Fibroblast of villous mesenchyme (primary cell): ENCODE results near the gene FGF1. TPM values are rescaled to one million over a fixed set of nuclear protein-coding genes. Genes with fewer than 3 reads are reported as not detected.

Experiments
- DNase-seq: peaks from one replicate; pipeline ENCODE4 v3.0.0-alpha.2; 2010; ENCODE audit warnings: low read depth
- H3K4me3 ChIP-seq: 2 replicates; pipeline ENCODE4 v1.5.1; 2011; ENCODE audit warnings: low read depth, mild to moderate bottlenecking, low read length
- CTCF ChIP-seq: IDR thresholded peaks from 2 replicates; pipeline ENCODE4 v1.5.1; 2012; ENCODE audit warnings: low read depth, mild to moderate bottlenecking, low read length; ENCODE audit not compliant: insufficient read depth
- total RNA-seq: library from RNA; depleted of rRNA; stranded (reverse); fragments of >200 nt; gene quantifications from 2 replicates; pipeline ENCODE4 v1.2.3, GENCODE V29; 2012

The FGF1 gene
- total RNA-seq, 1 donor: 16.0 TPM

- DNase-seq: peak; percentile 84
- H3K4me3 ChIP-seq: peak overlapping the region; percentile 70
- peak; percentile 85 for TF ChIP-seq CTCF
Observed at GRCh38 chr5:142713121-142713706, 27.3 kb upstream of the FGF1 start.

- TF ChIP-seq CTCF: no peak
- no peak for DNase-seq
- H3K4me3 ChIP-seq: no peak overlapping the region
Observed at GRCh38 chr5:142703153-142703552, 17.3 kb upstream of the FGF1 start.

- no peak for TF ChIP-seq CTCF
- no peak overlapping the region for H3K4me3 ChIP-seq
- no peak for DNase-seq
Observed at GRCh38 chr5:142701673-142702311, 15.9 kb upstream of the FGF1 start.

- H3K4me3 ChIP-seq: no peak overlapping the region
- no peak for TF ChIP-seq CTCF
- no peak for DNase-seq
Observed at GRCh38 chr5:142700566-142700965, 14.7 kb upstream of the FGF1 start.

GRCh38 chr5:142699184-142699720 is 13.4 kb upstream of the FGF1 start:
- TF ChIP-seq CTCF: peak; percentile 98
- DNase-seq: peak; percentile 84
- no peak overlapping the region for H3K4me3 ChIP-seq

GRCh38 chr5:142698447-142699183 is 12.7 kb upstream of the FGF1 start:
- no peak for TF ChIP-seq CTCF
- DNase-seq: no peak
- H3K4me3 ChIP-seq: no peak overlapping the region
